ENCODE measurements around the gene AMOT.

Gene AMOT

DNA sequence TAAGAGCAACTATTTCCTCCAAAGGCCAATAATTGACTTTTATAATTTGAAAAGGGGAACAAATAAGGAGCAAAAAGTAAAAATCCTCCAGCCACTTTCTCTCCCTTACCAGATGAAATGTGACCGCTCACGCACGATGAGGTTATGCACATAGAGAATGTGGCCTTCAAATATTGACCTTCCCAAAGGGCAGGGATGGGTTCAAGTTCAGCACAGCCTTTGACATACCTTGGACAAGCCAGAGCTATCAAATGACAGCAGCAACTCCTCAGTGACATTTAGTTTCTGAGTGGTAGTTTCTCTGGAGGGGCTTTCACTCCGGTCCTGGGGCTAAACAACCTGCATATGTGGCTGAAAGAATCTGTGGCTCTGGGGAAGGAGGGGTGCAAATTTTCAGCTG lies 50.7 kb downstream of the AMOT start:
- DNase-seq, result no peak

DNA sequence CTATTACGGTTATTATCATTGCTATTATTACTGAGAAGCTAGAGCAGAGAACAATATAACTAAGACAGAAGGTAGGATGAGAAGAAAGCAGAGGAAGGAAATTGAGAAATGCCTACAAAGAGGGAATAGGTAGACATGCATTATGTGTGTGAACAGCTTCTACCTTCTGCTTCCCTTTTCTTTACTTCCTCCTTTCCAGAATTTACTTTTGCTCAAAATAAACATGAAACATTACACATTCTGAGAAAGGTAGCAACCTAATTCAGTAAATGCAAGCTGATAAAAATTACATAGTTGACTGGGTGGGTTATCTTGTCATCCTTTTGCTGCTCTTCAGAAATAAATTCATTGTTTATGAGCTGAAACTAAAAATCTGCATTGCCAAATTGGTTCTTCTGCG lies 54.6 kb downstream of the AMOT start:
- no peak for DNase-seq

DNA sequence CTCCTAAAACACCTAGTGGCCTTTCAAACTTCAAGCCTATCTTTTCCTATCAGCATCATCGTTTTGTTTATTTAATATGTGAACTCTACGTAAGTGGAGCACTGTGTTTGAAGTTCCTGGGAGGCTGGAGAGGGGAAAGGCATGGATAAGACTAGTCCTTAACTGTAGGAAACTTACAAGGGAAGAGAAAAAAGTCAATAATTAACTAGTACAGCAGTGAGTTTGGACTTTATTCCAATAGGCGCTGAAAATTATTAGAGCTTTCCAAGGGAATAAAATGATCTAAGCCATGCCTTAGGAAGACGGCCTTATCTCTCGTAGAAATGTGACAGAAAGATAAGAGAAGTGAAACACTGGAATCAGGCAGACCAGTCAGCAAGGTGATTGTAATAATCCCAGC lies 55.3 kb downstream of the AMOT start:
- DNase-seq, result no peak

DNA sequence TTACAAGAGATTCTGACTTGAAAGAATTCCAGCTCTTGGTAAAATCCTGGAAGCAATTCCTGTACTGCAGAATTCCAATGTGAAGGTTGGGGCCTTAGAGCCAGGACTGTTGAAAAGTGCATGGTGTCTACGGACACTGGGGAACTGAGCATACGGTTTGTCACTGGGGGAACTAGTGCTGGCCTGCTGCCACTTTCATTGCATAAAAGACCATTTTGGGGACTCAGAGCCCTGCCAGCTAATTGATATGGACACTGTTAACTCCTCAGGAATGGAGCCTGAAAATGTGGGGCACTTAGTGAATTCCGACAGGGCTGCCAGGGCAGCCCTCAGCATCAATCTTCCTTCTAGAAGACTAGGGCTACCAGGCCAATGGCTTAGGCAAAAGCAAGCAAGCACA lies 55.9 kb downstream of the AMOT start:
- DNase-seq, result no peak

DNA sequence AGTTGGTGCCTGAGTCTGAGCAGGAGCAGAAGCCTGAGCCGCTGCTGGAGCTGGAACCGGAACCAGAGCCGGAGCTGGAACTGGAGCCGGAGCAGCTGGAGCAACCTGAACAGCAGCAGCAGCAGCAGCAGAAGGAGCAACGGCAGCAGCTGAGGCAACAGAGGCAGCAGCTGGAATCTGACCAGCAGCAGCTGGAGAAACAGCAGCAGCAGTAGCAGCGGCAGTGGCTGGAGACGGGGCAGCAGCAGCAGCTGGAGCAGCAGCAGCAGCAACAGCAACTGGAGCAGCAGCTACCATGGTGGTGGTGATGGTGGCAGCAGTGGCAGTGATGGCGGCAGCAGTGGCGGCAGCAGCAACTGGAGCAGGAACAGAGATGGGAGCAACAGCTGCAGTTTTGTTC lies 61.5 kb downstream of the AMOT start:
- no peak for DNase-seq

DNA sequence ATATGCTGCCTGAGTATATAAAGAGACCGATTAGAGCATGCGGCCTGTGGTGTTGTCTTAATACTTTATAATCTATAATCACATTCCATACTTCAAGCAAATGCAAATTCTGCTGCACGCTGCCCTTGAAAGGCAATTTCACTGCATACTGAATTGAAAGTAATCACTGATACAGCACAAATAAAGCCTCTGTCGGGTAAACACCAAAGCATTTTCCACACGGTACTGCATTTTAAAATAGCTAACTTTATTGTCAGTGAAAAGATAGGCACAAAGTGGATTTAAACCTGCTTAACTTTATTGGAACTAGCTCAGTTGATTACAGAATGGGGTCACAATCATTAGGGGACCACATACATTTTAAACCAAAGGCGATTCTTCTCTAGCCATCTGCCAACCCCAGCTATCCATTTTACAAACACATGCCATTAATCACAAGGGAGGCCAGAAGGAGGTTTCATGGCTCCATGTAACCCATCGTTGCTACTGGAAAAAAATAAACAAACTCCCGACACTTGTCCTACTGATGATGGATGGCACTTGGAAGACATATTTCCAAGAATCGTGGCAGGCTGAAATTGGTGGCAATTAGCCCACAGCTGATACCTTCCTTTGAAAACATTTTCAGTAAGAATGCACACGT lies 65.9 kb downstream of the AMOT start:
- DNase-seq, result no peak

DNA sequence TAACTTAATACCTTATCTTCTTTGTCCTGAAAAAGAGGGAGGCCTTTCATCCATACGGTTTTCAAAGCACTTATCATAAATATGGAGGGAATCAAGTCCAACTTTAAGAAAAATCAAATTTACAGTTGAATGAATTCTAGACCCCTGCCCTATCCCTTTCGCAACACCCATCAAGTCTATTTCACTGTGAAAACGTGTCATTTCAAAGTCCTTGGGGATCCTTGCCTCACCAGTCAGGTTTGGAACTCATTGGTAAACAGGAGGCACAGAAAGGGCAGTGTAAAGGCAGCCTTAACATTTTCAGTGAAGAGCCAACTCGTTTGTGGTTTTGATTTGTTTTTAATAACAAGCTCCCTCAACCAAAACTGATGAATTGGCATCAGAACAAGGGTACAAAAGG lies 66.5 kb downstream of the AMOT start:
- DNase-seq, result no peak

DNA sequence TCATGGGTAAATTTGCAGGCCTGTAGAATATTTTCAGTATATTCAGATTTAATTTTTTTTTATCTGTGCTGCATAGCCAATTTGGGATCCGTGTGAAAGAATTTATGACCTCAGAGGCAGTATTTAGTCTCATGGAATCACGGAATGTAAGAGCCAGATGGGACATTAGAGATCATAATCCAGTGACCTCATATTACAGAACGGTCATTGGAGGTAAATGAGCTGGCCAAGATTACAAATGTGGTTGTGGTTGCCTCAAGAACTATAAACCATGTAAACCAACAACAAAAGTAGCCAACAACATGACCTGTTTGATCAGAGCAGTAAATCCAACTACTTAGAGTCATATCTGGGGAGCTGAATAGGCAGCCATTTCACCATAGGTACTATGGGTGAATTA lies 71.6 kb downstream of the AMOT start:
- DNase-seq, result no peak

DNA sequence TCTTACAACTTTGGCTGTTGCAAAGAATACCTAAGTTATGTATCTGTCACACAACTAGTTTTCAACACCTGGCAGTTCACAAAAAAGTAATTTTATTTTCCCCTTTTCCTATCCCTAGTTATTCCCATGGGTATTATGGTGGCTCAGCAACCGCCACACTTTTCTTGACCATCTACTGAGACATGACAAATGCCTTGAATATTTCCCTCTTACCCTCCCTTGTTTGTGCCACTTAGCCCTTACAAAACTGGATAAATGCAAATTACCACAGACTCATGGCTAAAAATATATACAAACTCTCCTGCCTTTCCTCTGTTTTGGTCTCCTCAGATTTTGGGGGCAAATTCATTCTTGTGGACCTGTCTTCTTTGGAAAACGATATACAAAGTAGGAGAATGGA lies 72.1 kb downstream of the AMOT start:
- no peak for DNase-seq

DNA sequence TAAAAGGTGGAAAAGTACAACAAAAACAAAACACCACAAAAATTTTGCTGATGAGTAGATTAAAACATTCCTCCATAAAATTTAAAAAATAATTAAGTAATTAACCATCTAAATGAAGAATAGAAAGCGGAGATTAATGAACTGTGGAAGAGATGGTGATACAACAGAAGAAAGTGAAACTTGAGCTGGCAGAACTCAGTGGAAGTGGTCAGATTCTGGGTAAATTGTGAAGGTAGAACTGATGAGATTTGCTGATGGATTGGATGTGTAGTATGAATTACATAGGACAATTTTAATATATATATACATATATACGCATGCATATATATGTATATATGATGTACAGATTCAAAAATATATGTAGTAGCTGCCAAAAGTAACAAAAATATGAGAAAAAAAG lies 73.9 kb downstream of the AMOT start:
- DNase-seq, result no peak

DNA sequence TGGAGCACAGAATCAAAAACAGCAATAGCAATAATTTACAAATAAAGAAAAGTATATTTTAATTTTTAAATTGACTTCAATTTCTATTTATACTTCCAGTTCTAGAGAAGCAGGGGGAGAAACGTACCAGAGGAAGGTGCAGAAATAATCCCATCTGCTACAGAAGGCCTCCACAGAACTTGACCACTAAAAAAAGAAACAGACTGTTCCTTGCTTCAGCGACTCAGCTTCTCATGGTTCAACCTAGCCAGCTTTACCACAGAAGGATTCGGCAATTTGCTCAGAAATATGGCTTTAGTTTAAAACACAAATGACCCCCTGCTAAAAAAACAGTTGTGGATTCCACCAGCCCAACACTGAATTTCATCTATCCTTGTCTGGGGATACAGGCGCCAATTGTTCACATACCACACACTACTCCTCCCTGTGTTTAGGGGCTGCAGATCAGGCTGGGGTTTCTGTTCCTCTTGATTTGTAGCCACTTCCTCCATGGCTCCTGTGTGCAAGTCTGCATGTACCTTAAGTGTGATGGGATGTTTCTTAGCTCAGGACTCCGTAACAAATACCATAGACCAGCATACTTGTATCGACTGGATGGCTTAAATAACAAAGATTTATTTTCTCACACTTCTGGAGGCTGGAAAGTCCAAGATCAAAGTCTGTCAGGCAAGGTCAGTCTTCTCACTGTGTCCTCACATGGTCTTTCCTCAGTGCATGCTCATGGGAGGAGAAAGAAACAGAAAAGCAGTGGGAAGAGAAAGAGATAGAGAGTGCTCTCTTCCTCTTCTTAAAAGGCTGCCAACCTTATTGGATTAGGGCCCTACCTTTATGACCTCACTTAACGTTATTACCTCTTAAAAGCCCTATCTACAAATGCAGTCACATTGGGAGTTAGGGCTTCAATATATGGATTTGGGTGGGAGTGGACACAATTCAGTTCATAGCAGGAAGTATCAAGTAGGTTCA lies 79.1 kb downstream of the AMOT start:
- no peak for DNase-seq

DNA sequence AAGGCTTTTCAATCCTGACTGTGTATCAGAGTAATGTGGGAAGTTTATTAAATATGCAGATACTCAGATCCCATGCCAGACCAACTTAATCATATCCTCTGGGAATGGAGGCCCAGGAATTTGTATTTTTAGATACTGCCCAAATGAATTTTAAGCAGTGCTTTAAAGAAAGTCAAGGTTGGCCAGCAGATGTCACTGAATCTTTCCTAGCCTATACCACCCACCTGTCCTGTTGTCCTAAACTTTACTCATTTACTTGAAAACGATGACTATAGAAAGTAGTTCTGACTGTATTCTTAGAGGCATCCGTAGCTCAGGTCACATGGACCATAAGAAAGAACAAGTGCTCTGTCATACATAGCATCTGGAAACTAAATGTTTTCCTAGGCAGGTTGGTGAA lies 79.9 kb downstream of the AMOT start:
- no peak for DNase-seq

DNA sequence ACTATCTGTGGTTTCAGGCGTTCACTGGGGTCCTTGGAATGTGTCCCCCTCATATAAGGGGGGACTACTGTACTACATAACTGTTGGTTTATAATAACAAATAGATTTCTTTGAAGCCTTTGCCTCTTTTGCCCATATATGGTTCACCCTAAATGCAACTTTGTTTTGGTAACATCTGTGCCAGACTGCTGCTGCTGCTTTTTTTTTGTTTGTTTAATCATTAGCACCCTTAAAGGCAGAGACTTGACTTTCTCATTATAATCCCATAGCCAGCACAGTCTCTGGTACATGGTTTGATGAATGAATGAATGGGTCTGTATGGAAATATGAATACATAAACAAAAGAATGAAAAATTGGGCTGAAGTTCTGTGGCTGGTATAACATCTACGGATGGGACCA lies 80.7 kb downstream of the AMOT start:
- DNase-seq, result no peak

DNA sequence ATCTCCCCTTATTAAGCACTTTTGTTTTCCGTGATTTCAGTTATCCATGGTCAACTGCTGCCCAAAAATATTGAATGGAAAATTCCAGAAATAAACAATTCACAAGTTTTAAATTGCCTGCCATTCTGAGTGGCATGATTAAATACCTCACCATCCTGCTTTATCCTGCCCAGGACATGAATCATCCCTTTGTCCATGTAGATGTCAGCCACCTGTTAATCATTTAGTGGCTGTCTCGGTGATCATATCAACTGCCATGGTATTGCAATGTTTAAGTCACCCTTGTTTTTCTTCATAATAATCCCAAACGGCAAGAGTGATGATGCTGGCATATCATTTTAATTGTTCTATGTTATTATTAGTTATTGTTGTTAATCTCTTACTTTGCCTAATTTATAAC lies 81.1 kb downstream of the AMOT start:
- DNase-seq, result no peak

DNA sequence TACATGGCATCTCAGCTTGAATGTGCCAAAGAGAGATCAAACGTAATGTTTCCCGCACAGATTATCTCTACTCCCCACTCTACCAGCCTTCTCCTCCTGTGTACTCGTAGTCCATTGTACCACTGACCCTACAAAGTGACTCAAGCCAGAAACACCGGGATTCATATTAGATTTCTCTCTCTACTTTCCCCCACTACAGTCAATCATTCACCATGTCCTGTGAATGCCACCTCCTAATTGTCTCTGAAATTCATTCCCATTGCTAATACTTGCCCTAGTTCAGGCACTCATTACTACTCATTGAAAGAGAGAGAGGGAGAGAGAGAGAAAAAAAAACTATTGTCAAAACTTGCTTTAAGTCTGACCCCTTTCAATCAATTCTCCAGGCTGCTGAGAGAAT lies 82.7 kb downstream of the AMOT start:
- no peak for DNase-seq

DNA sequence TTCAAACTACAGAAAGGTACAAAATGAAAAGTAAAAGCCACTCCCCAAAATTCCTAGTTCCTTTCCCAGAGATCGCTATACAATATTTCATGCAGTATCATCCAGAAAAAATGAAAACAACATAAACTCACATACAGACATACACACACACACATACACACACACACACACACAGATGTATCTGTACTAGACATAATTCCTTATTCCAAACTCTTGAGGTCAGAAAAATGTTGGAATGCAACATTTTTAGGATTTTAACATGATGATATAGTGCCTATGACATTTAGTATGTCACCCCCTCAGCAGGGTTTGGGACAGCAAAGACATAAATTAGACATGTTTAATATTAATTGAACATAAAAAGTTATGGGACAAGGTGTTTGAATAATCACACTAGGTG lies 87.5 kb downstream of the AMOT start:
- DNase-seq, result no peak

DNA sequence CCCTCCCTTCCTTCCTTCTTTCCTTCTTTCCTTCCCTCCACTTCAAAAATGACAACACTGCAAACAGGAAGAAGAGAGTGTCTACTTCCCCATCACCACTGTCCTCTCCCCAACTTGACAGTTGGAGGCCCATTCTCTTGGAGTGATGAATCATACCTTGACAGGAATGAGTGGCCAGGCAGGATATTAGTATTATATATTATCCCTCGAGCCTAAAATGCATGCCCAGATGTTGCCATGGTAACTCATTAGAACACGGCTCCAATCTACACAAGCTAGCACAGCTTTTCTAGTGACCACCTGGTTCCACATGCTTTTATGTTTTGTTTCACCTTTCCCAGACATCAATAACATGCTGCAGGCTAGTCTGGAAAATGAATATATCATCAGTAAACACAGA lies 89.6 kb downstream of the AMOT start:
- DNase-seq, result no peak

DNA sequence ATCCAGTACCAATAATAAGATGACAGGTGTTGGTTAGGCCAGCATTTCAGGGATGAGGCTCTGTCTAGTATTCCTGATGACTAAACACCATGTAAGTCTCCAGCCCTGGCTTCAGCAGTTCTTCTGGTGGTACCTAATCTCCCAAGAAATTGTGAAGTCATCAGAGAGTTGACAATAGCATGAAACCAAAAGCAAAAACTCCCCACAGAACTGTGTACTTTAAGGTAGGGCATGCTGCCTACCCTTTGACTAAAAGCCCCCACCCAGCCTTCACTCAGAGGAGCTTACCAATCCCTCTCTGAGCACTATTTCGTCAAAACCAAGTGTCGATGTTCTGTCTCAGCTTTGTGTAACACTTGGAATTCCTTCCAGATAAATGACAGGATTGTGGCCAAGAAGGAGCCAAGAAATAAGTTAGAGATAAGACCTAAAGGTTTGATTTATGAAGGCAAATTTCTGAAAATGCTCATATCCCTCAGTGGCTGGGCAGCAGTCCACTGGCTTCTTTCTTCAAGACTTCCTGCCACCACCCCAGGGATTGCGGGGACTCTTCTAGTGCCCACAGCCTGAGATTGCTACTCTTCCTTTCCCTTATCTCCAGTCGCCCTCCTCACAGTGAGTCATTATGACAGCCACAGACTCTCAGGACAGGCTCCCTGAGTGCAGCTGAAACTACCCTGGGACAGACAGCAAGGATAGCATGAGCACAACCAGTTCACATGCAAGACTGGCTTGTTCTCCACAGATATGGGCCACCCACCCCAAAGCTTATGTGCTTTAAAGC lies 93.6 kb downstream of the AMOT start:
- peak; percentile 83 for DNase-seq

DNA sequence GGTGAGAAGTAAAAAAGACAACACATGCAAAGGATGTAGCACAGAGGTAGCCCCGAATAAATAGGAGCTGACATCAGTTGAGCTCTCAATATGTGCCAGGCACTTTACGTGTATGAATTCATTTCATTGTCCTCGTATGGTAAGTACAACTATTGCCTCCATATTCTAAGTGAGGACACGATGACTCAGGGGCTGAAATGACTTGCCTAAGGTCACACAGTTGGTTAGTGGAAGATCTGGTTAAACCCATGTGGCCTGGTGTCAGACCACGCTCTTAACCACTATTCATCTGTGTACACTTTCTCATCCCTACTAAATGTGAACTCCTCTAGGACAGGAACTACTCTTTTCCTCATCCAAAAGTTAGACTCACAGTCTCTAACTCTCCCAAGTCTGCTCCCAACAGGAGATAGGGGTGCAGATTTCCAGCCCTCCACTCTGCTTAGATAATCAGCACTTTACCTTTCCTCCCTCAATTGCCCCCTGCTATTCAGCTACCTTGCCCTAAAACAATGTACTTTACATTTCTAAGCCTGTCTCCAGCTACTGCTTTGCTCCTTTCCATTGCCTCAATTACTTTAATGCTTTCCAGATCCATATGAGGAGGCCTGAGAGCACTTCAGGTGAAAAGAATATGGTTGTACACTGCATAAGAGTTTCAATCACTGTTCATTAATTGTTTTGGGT lies 102.1 kb downstream of the AMOT start:
- DNase-seq, result no peak

DNA sequence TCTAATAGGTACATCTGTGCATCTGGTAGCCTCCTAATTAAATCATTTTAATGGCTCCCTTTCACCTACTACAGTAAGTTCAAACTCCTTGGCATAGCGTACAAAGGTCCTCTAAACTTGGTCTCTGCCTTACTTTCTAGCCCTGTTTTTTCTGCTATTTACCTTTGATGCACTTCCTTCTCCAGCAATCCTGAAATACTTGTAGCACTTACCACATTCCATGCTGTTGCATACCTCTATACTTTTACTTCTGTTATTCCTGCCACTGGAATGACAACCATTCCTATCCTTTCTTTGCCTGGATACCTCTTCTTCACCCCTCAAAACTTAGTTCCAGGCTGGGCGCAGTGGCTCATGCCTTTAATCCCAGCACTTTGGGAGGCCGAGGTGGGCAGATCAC lies 104.3 kb downstream of the AMOT start:
- DNase-seq, result no peak

DNA sequence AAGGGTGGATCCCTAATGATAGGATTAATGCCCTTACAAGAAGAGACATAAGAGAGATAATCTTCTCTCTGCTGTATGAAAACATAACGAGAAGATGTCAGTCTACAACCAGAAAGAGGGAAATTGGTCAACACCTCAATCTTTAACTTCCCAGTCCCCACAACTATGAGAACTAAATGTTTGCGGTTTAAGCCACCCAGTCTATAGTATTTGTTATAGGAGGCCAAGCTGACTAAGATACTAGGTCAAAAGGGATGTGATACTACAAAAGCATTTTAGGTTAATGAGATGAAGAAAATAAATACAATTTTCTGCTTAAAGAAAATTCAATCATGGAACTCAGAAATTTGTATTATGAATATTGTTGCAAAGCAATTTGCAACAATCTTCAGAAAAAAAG lies 105.5 kb downstream of the AMOT start:
- no peak for DNase-seq

DNA sequence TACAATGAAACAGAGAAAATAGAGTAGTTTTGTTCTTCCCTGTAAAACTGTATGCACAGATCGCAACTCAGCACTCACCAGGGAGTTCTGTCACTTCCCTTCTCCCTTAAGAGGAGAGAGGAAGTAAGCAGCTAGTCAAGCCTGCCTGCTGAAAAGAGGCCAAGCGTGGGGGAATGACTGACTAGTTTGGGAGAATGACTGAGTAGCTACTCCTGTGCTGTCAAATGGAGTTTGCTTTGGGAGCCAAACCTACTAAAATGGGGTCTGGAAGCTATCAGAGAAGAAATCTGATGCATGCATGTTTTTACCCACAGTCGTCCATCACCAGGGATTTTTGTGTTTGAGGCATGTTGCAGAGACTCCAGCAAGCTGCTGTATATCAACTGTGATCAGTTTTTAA lies 106.3 kb downstream of the AMOT start:
- no peak for DNase-seq

DNA sequence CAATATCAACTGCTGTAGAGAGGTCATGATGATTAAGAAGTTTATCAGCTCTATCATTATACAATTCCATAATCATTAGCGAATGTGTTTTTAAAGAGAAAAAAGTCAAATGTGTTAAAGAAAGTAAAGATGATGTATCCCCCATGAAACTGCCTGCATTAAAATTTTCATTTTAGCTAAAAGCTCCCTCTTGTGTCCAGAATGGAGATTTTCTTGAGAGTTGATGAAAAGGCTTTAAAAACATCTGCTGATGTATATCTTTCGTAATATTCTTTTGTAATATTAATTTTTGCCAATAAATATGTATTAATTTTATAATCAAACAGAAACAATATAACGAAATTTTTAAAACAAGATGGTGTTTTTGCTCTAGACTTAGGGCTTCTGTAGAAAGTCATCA lies 108.8 kb downstream of the AMOT start:
- DNase-seq, result no peak
